HepG2 (cell line): Measurements from ENCODE around the gene CAP2.

Experiments
- ATF7 ChIP-seq, 2 experiments: fragments of 450-650 bp in 1 of 2; sonication (generic) in 1 of 2; formaldehyde crosslinking in 1 of 2; IDR thresholded peaks; 2 replicates each; pipeline versions ENCODE4 v1.4.0 to v1.6.1; 2016 to 2020; ENCODE audit warnings: antibody characterized with exemption in 1 of 2, mild to moderate bottlenecking in 1 of 2, missing genetic modification reagents in 1 of 2
- CREM ChIP-seq, 2 experiments: sonication (generic) in 1 of 2; formaldehyde crosslinking in 1 of 2; IDR thresholded peaks; 2 replicates each; pipeline versions ENCODE4 v1.4.0 to v1.6.1; 2016 to 2020; ENCODE audit warnings: antibody characterized with exemption in 1 of 2, mild to moderate bottlenecking in 1 of 2, missing genetic modification reagents in 1 of 2
- EZH2 ChIP-seq: conservative IDR thresholded peaks from 2 replicates; pipeline ENCODE4 v1.6.1; 2012; ENCODE audit warnings: mild to moderate bottlenecking, low read depth, low read length, moderate library complexity
- JUNB ChIP-seq: sonication (generic); formaldehyde crosslinking; IDR thresholded peaks from 2 replicates; pipeline ENCODE4 v1.8.0; 2022; ENCODE audit warnings: missing genetic modification reagents, mild to moderate bottlenecking, borderline replicate concordance
- RAD51 ChIP-seq: fragments of 450-650 bp; IDR thresholded peaks from 2 replicates; pipeline ENCODE4 v1.6.1; 2016; ENCODE audit warnings: borderline replicate concordance
- ZMYM3 ChIP-seq: sonication (generic); formaldehyde crosslinking; IDR thresholded peaks from 2 replicates; pipeline ENCODE4 v1.5.1; 2020; ENCODE audit warnings: mild to moderate bottlenecking, missing genetic modification reagents
- TF ChIP-seq, protein P1 (sequence below): IDR thresholded peaks from 2 replicates; pipeline ENCODE4 v1.6.1; 2016; ENCODE audit warnings: missing genetic modification reagents, missing compliant biosample characterization
- TF ChIP-seq, protein P2 (sequence below): sonication (generic); formaldehyde crosslinking; IDR thresholded peaks from 2 replicates; pipeline ENCODE4 v1.8.0; 2022; ENCODE audit warnings: mild to moderate bottlenecking, missing genetic modification reagents

DNA sequence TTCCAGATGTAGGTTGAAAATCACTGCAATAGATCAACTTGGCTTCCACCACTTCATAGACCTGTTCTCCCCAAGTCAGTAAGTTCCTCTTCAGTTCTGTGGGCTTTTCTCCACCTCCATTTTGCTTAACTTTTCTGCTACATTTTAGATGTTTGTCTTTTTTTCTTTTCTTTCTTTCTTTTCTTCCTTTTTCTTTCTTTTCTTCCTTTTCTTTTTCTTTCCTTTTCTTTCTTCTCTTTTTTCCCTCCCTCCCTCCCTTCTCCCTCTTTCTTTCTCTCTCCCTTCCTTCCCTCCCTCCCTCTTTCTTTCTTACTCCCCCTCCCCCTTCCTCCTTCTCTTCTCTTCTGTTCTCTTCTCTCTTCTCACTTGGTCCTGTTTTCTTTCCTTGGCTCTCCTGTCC is 199.9 kb downstream of the CAP2 start:
- no peak for TF ChIP-seq ZMYM3 (CRISPR knock-in tag)
- TF ChIP-seq ATF7 (IDR thresholded peaks at IDR 0.05) = no peak
- TF ChIP-seq ATF7 (CRISPR knock-in tag; IDR thresholded peaks at IDR 0.05) = no peak
- TF ChIP-seq JUNB (CRISPR knock-in tag) = no peak
- no peak for TF ChIP-seq CREM (IDR thresholded peaks at IDR 0.05)
- no peak for TF ChIP-seq CREM (CRISPR knock-in tag; IDR thresholded peaks at IDR 0.05)
- TF ChIP-seq, protein P1, sequence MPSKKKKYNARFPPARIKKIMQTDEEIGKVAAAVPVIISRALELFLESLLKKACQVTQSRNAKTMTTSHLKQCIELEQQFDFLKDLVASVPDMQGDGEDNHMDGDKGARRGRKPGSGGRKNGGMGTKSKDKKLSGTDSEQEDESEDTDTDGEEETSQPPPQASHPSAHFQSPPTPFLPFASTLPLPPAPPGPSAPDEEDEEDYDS = no peak
- no peak for TF ChIP-seq RAD51
- TF ChIP-seq, protein P2, sequence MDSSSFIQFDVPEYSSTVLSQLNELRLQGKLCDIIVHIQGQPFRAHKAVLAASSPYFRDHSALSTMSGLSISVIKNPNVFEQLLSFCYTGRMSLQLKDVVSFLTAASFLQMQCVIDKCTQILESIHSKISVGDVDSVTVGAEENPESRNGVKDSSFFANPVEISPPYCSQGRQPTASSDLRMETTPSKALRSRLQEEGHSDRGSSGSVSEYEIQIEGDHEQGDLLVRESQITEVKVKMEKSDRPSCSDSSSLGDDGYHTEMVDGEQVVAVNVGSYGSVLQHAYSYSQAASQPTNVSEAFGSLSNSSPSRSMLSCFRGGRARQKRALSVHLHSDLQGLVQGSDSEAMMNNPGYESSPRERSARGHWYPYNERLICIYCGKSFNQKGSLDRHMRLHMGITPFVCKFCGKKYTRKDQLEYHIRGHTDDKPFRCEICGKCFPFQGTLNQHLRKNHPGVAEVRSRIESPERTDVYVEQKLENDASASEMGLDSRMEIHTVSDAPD (CRISPR knock-in tag) = no peak
- TF ChIP-seq EZH2 = no peak
